Esophagus muscularis mucosa (tissue), 4 donors: ENCODE results near the gene TRAF5.

Experiments
- CTCF ChIP-seq, 3 experiments: fragments of 200-600 bp in 2 of 3; fragments of 450-650 bp in 1 of 3; sonication (generic) in 2 of 3; IDR thresholded peaks; one replicate each; pipeline ENCODE4 v1.5.1; 2017 to 2019; ENCODE audit warnings: antibody characterized with exemption in 3 of 3, mild to moderate bottlenecking in 2 of 3, moderate library complexity in 1 of 3
- EP300 ChIP-seq: sonication (generic); formaldehyde crosslinking; IDR thresholded peaks from one replicate; pipeline ENCODE4 v1.6.1; 2017; ENCODE audit warnings: antibody characterized with exemption
- POLR2A ChIP-seq: fragments of 450-650 bp; IDR thresholded peaks from one replicate; pipeline ENCODE4 v1.6.1; 2017; ENCODE audit warnings: antibody characterized with exemption, moderate library complexity, mild to moderate bottlenecking, low read depth
- POLR2AphosphoS5 ChIP-seq, 2 donors: sonication (generic); formaldehyde crosslinking; IDR thresholded peaks; one replicate each; pipeline ENCODE4 v1.6.1; 2017; ENCODE audit warnings: antibody characterized with exemption in 2 of 2

GRCh38 chr1:211336161-211336560, 9.5 kb downstream of the TRAF5 start:
- TF ChIP-seq POLR2AphosphoS5 (IDR thresholded peaks at IDR 0.05) = no peak
- TF ChIP-seq CTCF (IDR thresholded peaks at IDR 0.05) = no peak
- no peak for TF ChIP-seq POLR2A
- TF ChIP-seq EP300 = no peak
